Mesodermal cell (in vitro differentiated cells): Measurements from ENCODE around the gene PTPRK.
"Not testable (repeated sequence)": the region's sequence is repeated elsewhere in the genome, so short reads cannot be mapped to it uniquely, and the experiment has no call there.

ENCODE experiments used
- H3K27ac ChIP-seq: 2 replicates; pipeline ENCODE4 v1.7.0; 2013; ENCODE audit warnings: mild to moderate bottlenecking, low read depth, low read length, moderate library complexity; ENCODE audit not compliant: severe bottlenecking
- H3K36me3 ChIP-seq: 2 replicates; pipeline ENCODE4 v1.7.1; 2013; ENCODE audit warnings: mild to moderate bottlenecking, low read length, moderate library complexity; ENCODE audit not compliant: control insufficient read depth, insufficient read depth
- H3K4me1 ChIP-seq: one replicate; pipeline ENCODE4 v1.7.1; 2013; ENCODE audit warnings: mild to moderate bottlenecking, low read length; ENCODE audit not compliant: insufficient read depth, control insufficient read depth, poor library complexity, severe bottlenecking
- H3K4me3 ChIP-seq: 2 replicates; pipeline ENCODE4 v1.7.0; 2013; ENCODE audit warnings: low read length, control low read depth, mild to moderate bottlenecking; ENCODE audit not compliant: insufficient read depth, poor library complexity, severe bottlenecking; ENCODE audit errors: extremely low read depth
- H3K9me3 ChIP-seq: 2 replicates; pipeline ENCODE4 v1.7.1; 2013; ENCODE audit warnings: mild to moderate bottlenecking, low read length, moderate library complexity; ENCODE audit not compliant: control insufficient read depth
- WGBS, 2 experiments: methylation state at CpG; one replicate each; pipeline ENCODE4 v1.1.5; 2013; ENCODE audit warnings: missing lambda C conversion rate in 2 of 2; ENCODE audit not compliant: insufficient coverage in 2 of 2; 5-methylcytosine and 5-hydroxymethylcytosine counted together

PTPRK gene

GRCh38 chr6:128438393-128438792, 82.0 kb downstream of the PTPRK start:
- no peak overlapping the region for H3K27ac ChIP-seq
- no peaks in the 10 kb centered on the region for H3K4me1 ChIP-seq
- H3K4me3 ChIP-seq, result no peak overlapping the region
- no peaks in the 10 kb centered on the region for H3K9me3 ChIP-seq
- no peaks in the 10 kb centered on the region for H3K36me3 ChIP-seq

GRCh38 chr6:128437685-128438084, 82.7 kb downstream of the PTPRK start:
- WGBS, 2 experiments, result 92 to 93% methylated on average over 6 to 9 of the region's 10 CpGs
- no peak overlapping the region for H3K27ac ChIP-seq

GRCh38 chr6:128434752-128435151, 85.6 kb downstream of the PTPRK start:
- not testable (repeated sequence) for H3K36me3 ChIP-seq, H3K4me3 ChIP-seq, H3K27ac ChIP-seq, H3K9me3 ChIP-seq, H3K4me1 ChIP-seq
- 71 to 92% methylated on average over 1 of the region's 1 CpG for WGBS, 2 experiments

More at GRCh38 chr6:128437685-128438084, 82.7 kb downstream of the PTPRK start:
- H3K9me3 ChIP-seq, result no peaks in the 10 kb centered on the region
- no peaks in the 10 kb centered on the region for H3K4me1 ChIP-seq
- H3K36me3 ChIP-seq, result no peaks in the 10 kb centered on the region
- no peak overlapping the region for H3K4me3 ChIP-seq

GRCh38 chr6:128432394-128432793, 88.0 kb downstream of the PTPRK start:
- no peak overlapping the region for H3K27ac ChIP-seq
- no peaks in the 10 kb centered on the region for H3K4me1 ChIP-seq
- H3K4me3 ChIP-seq, result no peak overlapping the region
- H3K36me3 ChIP-seq, result no peaks in the 10 kb centered on the region
- no peaks in the 10 kb centered on the region for H3K9me3 ChIP-seq

- no peak overlapping the region for H3K4me3 ChIP-seq
- H3K9me3 ChIP-seq, result no peaks in the 10 kb centered on the region
- WGBS, 2 experiments, result no CpG with 5 or more reads among the region's 1 CpG
- no peaks in the 10 kb centered on the region for H3K4me1 ChIP-seq
- no peaks in the 10 kb centered on the region for H3K36me3 ChIP-seq
- no peak overlapping the region for H3K27ac ChIP-seq
Observed at GRCh38 chr6:128427139-128427538, 93.3 kb downstream of the PTPRK start.

- H3K4me3 ChIP-seq, result no peak overlapping the region
- no peaks in the 10 kb centered on the region for H3K9me3 ChIP-seq
- H3K27ac ChIP-seq, result no peak overlapping the region
- H3K36me3 ChIP-seq, result no peaks in the 10 kb centered on the region
- H3K4me1 ChIP-seq, result no peaks in the 10 kb centered on the region
- WGBS, 2 experiments, result 88 to 100% methylated on average over 1 of the region's 2 CpGs
Observed at GRCh38 chr6:128425856-128426255, 94.5 kb downstream of the PTPRK start.

GRCh38 chr6:128422871-128423270, 97.5 kb downstream of the PTPRK start:
- H3K9me3 ChIP-seq, result no peaks in the 10 kb centered on the region
- whole genome bisulfite sequencing, 2 experiments, result no CpG with 5 or more reads among the region's 1 CpG
- no peak overlapping the region for H3K27ac ChIP-seq
- H3K4me1 ChIP-seq, result no peaks in the 10 kb centered on the region
- no peaks in the 10 kb centered on the region for H3K36me3 ChIP-seq
- H3K4me3 ChIP-seq, result no peak overlapping the region

- Histone ChIP-seq H3K4me1 (no peaks in the 10 kb centered on the region), H3K4me3 (no peak overlapping the region), H3K36me3 (no peaks in the 10 kb centered on the region), H3K9me3 (no peaks in the 10 kb centered on the region), H3K27ac (no peak overlapping the region)
Observed at GRCh38 chr6:128422200-128422599, 98.2 kb downstream of the PTPRK start.

GRCh38 chr6:128421788-128422187, 98.6 kb downstream of the PTPRK start:
- Histone ChIP-seq H3K36me3 (no peaks in the 10 kb centered on the region), H3K27ac (no peak overlapping the region), H3K4me3 (no peak overlapping the region), H3K4me1 (no peaks in the 10 kb centered on the region), H3K9me3 (no peaks in the 10 kb centered on the region)
- no CpG with 5 or more reads among the region's 3 CpGs for WGBS, 2 experiments

- WGBS, 2 experiments, result 100% methylated on average over 1 of the region's 5 CpGs; no CpG with 5 or more reads in 1 of the 2 experiments
- Histone ChIP-seq H3K9me3 (no peaks in the 10 kb centered on the region), H3K4me1 (no peaks in the 10 kb centered on the region), H3K36me3 (no peaks in the 10 kb centered on the region), H3K4me3 (no peak overlapping the region), H3K27ac (no peak overlapping the region)
Observed at GRCh38 chr6:128417698-128418097, 102.7 kb downstream of the PTPRK start.

GRCh38 chr6:128415387-128415786, 105.0 kb downstream of the PTPRK start:
- no peak overlapping the region for H3K27ac ChIP-seq
- no peaks in the 10 kb centered on the region for H3K4me1 ChIP-seq
- no peaks in the 10 kb centered on the region for H3K9me3 ChIP-seq
- no CpG with 5 or more reads among the region's 1 CpG for WGBS, 2 experiments
- H3K4me3 ChIP-seq, result no peak overlapping the region
- no peaks in the 10 kb centered on the region for H3K36me3 ChIP-seq

GRCh38 chr6:128414943-128415342, 105.5 kb downstream of the PTPRK start:
- 100% methylated on average over 2 to 3 of the region's 6 CpGs for WGBS, 2 experiments
- Histone ChIP-seq H3K4me3 (no peak overlapping the region), H3K36me3 (no peaks in the 10 kb centered on the region), H3K9me3 (no peaks in the 10 kb centered on the region), H3K27ac (no peak overlapping the region), H3K4me1 (no peaks in the 10 kb centered on the region)
